ENCODE data around the gene POGZ. TPM values are rescaled to one million over a fixed set of nuclear protein-coding genes. Genes with fewer than 3 reads are reported as not detected.

Gene POGZ
- total RNA-seq, 1 experiment from 2014 or later, result 102 TPM

DNA sequence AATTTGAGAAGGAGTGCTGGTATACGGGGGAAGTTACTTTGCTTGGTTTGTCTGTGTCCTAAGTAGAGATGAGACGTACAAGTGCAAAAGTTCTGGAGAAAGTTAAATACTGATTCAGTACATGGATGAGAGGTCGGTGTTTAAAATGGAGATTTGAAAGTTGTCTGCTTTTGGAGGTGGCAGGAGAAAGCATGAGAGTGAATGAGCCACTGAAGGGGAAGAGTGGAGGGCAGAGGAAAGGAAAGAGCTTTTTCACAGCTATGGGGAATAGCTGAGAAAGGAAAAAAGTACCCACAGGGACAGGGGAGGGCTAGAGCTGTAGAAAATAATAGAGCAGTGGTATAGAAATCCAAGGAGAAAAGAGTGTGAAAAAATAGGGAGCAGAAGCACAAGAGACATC is 33.7 kb upstream of the POGZ start:
- no peak overlapping the region for H2BK120ac ChIP-seq (ENCODE audit: low read depth, low read length, poor library complexity, severe bottlenecking)
- no peak overlapping the region for H3K27ac ChIP-seq (ENCODE audit: insufficient read length, low read depth, low read length)
- H2AK5ac ChIP-seq (ENCODE audit: insufficient read length, low read length), result no peak overlapping the region
- no peak overlapping the region for H2AFZ ChIP-seq (ENCODE audit: low read length)
- H2BK15ac ChIP-seq (ENCODE audit: low read depth, low read length), result no peak overlapping the region
- no peak for DNase-seq
- no peak overlapping the region for H3K9ac ChIP-seq (ENCODE audit: extremely low read depth, insufficient read length, low read length)
- no peaks in the 10 kb centered on the region for H3K36me3 Mint-ChIP-seq (ENCODE audit: insufficient read depth in 1 of 3, low read depth in 3 of 3)
- H2BK5ac ChIP-seq (ENCODE audit: insufficient read length, low read length), result no peak overlapping the region
- no peaks in the 10 kb centered on the region for H4K20me1 ChIP-seq (ENCODE audit: control insufficient read depth, insufficient read depth, insufficient read length)
- H3K9me3 ChIP-seq (ENCODE audit: control insufficient read depth, low read depth, low read length), result no peaks in the 10 kb centered on the region
- H4K8ac ChIP-seq (replicated peaks; ENCODE audit: insufficient read length, low read depth, low read length), result no peak overlapping the region
- no peak overlapping the region for H4K91ac ChIP-seq (ENCODE audit: insufficient read length, low read depth, low read length)
- H3K79me2 ChIP-seq (ENCODE audit: insufficient read depth, low read length), result no peaks in the 10 kb centered on the region
- H3K27ac Mint-ChIP-seq, result no peak overlapping the region
- no peak overlapping the region for H3K4me3 Mint-ChIP-seq
- TF ChIP-seq, protein P1, sequence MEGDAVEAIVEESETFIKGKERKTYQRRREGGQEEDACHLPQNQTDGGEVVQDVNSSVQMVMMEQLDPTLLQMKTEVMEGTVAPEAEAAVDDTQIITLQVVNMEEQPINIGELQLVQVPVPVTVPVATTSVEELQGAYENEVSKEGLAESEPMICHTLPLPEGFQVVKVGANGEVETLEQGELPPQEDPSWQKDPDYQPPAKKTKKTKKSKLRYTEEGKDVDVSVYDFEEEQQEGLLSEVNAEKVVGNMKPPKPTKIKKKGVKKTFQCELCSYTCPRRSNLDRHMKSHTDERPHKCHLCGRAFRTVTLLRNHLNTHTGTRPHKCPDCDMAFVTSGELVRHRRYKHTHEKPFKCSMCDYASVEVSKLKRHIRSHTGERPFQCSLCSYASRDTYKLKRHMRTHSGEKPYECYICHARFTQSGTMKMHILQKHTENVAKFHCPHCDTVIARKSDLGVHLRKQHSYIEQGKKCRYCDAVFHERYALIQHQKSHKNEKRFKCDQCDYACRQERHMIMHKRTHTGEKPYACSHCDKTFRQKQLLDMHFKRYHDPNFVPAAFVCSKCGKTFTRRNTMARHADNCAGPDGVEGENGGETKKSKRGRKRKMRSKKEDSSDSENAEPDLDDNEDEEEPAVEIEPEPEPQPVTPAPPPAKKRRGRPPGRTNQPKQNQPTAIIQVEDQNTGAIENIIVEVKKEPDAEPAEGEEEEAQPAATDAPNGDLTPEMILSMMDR (conservative IDR thresholded peaks at IDR 0.05), result no peak
- no peak overlapping the region for H3K14ac ChIP-seq (ENCODE audit: insufficient read depth, low read length)
- no peak overlapping the region for H3K4ac ChIP-seq (ENCODE audit: low read depth, low read length)
- H3K23me2 ChIP-seq (ENCODE audit: insufficient read length, low read depth, low read length, poor library complexity, severe bottlenecking), result no peaks in the 10 kb centered on the region
- no peak overlapping the region for H2BK12ac ChIP-seq (ENCODE audit: insufficient read length, low read depth, low read length)
- no peak overlapping the region for H3K23ac ChIP-seq (ENCODE audit: insufficient read length, low read depth, low read length)
- H3K27me3 Mint-ChIP-seq (ENCODE audit: low read depth), result peaks cover 3% of the 10 kb centered on the region
- no peak overlapping the region for H4K5ac ChIP-seq (ENCODE audit: insufficient read length, low read depth, low read length)
- peaks cover 4 to 6% of the 10 kb centered on the region in 2 experiments; a peak in 3 of 4 replicates for H3K4me1 Mint-ChIP-seq
- no peak overlapping the region for H3K56ac ChIP-seq (ENCODE audit: insufficient read length, low read depth, low read length)
- no peaks in the 10 kb centered on the region for H3K4me1 ChIP-seq (ENCODE audit: insufficient read depth, low read length)
- H2BK20ac ChIP-seq (ENCODE audit: low read depth, low read length, poor library complexity, severe bottlenecking), result no peak overlapping the region
- H3K27me3 ChIP-seq (ENCODE audit: insufficient read depth, low read length), result no peaks in the 10 kb centered on the region
- 100% methylated on average over 1 of the region's 3 CpGs for WGBS (ENCODE audit: extremely low coverage, insufficient read length, low lambda C conversion rate)
- no peaks in the 10 kb centered on the region; a peak in 1 of 5 replicates for H3K9me3 Mint-ChIP-seq
- no peak overlapping the region for H3K4me2 ChIP-seq (ENCODE audit: insufficient read depth, insufficient read length, low read length)
- H3T11ph ChIP-seq (ENCODE audit: low read length), result no peak overlapping the region
- H3K18ac ChIP-seq (ENCODE audit: insufficient read length, low read depth, low read length), result no peak overlapping the region
- H3K79me1 ChIP-seq (ENCODE audit: insufficient read depth, low read depth, low read length, poor library complexity, severe bottlenecking), result no peaks in the 10 kb centered on the region

Data from H9 (cell line).